GM18909 (cell line): Measurements from ENCODE around the gene KATNAL1.
"Not testable (repeated sequence)": the region's sequence is repeated elsewhere in the genome, so short reads cannot be mapped to it uniquely, and the experiment has no call there.

Experiments used
- ATAC-seq: cut with Tn5 transposase; IDR thresholded peaks from one replicate; pipeline ENCODE4 v1.9.1; 2021; ENCODE audit warnings: mild to moderate bottlenecking; ENCODE audit not compliant: unreplicated experiment, poor library complexity

The KATNAL1 gene

DNA sequence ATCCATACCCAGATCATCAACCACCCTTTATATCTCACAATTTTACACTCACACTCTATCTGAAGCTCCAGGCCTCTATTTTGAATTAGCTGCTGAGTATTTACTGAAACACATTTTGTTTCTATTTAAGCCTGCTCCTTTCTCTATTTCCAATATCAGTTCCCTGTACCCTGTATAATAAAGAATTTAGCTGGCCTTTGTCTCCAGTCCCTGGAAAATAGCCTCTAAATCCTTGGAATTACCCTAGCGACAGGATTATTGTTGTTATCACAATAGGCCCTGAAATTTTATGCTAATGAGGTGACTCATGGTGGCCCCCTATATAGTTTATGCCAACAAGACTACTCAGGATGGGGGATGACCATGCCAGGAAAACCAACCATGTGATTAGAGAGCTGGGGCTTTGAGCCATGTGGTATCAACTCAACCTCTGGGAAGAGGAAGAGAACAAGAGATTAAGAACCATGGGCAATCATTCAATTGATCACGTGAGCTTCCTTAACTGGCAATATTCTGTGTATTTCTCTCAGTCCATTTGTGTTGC lies 72.7 kb downstream of the KATNAL1 start:
- ATAC-seq = no peak

DNA sequence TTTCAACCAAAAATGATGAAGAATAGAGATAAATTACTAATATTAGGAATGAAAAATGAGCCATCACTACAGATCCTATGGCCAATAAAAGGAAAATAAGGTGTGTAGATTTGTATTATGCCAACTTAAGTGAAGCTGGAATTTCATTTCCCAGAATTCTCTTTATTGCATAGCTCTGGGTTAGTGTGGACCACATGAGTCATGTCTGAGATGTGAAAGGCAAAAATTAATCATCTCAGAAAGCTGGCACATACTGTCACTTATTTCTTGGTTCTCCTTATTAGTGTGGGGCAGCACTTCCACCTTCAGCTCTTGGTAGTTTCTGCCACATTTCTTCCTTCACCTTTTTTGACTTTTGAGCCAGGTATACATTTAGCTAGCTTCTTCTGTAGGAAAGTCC lies 82.6 kb downstream of the KATNAL1 start:
- no peak for ATAC-seq

DNA sequence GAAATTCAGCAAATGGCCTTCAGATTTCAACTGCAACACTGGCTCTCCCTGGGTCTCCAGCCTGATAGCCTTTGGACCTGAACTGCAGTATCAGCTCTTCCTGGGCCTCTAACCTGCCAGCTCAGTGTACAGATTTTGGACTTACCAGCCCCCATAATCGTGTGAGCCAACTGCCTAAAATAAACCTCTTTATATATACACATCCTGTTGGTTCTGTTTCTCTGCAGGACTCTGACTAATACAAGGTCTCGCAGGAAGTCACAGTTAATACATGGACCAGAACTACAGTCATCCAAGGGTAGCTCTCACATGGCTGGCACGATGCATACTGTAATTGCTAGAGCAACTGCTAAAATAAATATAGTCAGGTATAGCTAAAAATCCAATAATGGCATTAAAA lies 85.1 kb downstream of the KATNAL1 start:
- no peak for ATAC-seq

DNA sequence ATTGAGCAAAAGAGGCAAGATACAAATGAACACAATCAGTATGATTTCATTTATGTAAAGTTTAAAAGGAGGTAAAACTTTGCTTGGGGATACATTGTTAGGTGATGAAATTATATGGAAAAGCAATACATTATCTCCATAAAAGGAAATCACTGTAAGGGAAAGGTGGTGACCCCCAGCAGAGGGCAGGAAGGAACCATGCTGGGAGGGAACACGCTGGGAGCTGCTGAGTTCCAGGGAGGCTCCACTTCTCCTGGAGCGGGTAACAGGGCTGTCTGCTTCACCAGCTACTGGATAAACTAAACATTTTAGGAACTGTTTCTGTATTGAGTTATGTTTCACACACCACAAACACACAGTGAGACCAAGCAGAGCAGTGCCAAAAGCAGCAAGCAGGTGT lies 91.2 kb downstream of the KATNAL1 start:
- ATAC-seq = no peak

DNA sequence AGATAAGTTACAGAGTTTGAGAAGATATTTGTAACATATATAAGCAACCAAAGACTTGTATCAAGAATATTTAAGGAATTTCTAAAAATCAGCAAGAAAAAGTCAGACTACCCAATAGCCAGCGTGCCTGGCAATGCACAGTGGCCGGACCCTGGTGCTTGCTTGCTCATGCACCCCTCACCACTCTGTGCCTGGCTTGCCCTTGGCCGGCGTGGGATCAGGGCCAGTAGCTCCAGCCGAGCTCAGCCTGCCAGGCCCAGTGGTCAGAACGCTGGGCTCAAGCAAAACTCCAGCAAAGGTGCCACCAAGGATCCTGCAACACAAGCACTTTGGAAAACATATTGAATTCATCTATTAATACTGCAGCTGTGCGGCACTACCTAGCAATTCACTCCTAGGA lies 95.1 kb downstream of the KATNAL1 start:
- ATAC-seq = no peak

DNA sequence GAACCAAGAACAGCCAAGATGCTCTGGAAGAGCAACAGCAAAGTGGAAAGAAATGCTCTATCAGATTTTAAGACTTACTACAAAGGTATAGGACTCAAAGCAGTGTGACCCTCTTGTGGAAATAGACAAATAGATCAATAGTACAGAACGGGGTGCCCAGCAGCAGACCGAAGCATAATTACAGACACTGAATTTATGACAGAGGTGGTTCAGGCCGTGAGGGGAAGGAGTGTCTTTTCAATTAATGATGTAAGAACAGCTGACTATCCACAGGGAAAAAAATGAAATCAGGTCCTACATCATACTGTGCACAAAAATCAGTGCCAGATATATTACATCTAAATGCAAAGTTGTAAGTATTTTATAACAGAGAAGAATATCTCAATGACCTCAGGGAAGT lies 95.6 kb downstream of the KATNAL1 start:
- no peak for ATAC-seq

DNA sequence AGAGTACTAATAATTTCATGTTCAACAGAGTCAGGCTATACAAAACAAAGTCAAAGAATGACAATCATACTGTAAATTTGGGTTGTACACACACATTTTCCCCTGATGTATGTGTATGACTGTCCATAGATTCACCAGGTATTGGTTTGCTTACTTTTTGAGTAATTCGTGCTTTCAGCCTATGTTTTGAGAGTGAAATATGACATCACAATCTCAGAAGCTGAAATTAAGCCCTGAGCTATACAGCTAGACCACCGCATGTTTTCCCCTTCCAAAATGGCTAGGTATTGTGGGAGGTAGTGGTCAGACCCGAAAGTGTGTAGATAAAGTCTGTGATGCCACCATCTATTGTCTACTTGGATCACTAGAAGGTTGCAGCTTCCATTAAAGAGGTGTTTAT lies 102.8 kb downstream of the KATNAL1 start:
- no peak for ATAC-seq

DNA sequence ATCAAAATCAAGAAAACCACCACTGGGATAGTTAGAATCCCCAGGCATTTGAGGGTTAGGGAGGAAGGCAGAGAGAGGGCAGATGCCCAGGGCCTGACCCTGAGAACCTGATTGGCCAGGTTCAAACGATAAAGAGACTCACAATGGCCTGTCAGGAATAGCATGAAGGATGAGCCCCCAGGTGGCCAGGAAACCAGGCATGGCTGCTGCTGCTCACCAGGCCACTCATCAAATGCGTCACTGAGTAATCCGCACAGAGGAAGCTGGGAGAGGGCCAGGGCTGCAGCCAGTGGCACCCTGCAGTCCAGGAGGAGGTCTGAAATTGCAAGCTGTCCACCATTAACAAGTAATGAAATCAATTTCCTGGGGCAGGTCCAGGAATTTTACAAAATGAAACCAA lies 111.3 kb downstream of the KATNAL1 start:
- ATAC-seq = no peak

DNA sequence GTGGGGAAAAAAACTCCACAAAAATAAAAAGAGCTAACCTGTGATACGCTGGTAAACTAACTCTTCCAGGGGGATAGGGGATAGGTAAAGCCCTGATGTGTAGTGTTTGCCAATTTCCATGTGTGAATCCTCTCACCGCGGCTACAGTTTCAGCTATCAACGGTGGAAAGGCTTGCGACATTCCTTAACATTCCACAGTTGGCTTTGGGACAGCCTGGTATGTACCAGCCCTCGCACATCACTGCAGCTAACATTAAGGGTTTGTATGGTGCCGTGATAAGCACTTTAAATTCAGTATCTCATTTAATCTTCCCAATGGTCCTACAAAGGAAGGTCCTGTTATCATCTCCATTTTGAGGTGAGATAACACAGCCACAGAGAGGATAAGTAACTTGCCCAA lies 112.4 kb downstream of the KATNAL1 start:
- no peak for ATAC-seq

DNA sequence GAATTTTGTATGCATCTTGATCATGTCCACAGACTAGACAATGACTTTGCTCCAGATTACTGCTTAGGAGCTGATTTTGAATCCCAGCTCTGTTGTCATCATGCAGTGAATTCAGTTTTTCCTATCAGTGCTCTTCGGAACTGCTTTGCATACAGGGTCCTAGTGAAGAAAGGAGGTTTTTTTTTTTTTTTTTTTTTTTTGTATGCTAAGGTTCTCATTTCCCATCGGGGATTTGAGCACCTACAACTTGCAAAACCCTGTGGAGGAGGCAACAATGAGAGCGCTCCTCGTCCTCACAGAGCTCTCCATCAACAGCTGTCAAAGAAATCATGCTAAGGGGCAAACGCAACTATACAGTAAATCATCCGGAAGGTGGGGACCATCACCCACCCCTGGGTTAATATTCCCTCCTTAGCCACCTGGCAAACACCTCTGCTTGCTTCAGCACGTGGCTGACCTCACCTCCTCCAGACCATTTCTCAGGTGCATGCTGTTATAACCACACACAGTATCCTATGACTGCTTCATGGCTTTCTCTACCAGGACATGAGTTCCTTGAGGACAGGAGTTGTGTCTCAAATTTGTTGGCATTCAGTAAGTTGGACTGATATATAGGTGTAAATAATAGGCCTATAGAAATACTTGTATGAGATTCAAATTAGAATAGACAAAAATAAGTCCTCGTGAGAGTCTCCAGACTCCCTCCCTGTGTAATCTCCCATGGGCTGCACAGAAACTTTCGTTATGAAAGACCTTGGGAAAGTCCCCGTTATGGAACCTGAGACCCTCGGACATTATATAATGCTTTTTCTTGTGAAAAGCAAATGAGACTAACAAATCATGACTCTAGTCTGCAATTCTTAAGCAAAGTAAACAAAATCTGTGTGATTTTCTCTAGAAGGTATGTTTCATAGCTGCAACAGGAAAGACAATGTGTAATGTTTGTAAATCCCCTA lies 113.8 kb downstream of the KATNAL1 start:
- no peak for ATAC-seq

DNA sequence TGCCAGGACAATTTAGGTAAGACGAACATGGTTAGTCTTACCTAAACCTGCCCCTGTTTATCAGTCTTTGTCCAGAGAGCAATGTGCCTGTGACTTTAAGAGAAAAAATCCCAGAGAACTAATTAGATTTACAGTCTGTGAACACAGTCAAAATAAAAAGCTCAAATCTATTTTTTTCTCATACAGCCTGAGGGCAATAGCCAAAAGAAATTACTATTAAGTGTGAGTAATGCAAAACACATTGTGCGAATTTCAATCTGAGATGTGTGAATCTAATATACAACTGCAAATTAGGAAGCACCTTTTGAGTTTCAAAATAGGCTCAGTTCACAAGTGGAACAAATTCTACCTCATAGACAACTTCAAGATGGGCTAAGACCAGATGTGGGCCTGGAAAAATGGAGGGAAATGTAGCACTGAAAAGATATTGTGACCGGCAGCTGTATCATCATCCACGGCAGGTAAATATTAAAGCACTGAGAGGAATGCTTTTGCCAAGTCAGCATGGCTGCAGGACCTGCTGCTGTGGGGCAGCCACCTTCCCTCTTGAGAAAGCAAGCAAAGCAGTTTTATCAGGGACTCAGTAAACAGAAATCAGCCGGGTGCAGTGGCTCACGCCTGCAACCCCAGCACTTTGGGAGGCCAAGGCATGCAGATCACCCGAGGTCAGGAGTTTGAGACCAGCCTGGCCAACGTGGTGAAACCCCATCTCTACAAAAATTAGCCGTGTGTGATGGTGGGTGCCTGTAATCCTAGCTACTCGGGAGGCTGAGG lies 114.8 kb downstream of the KATNAL1 start:
- ATAC-seq = no peak

DNA sequence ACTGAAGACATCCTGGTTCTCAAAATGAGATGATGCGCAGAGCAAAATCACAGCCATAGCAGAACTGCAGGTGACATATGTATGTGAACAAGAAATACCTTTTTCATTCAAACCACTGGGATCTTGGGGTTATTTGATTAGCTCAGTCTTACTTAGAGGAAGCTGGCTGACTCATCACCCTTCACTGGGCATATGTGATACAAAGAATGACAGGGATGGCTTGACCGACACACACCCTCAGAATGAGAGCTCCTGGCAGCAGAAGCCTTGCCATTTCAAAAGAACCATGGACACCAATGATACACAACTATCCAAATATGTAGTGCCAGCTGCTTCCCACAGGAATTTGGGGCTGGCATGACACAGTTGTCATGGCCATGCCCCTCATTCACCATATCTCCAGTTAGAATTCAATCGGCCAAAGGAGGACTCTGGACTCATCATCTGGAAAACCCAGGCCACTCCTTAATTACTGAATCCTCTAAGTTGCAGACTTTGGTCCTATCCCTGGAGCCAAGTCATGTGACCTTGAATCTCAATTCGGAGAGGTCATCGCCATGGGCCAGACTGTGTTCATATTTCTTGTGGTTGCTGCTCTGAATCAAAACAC lies 115.8 kb downstream of the KATNAL1 start:
- no peak for ATAC-seq

DNA sequence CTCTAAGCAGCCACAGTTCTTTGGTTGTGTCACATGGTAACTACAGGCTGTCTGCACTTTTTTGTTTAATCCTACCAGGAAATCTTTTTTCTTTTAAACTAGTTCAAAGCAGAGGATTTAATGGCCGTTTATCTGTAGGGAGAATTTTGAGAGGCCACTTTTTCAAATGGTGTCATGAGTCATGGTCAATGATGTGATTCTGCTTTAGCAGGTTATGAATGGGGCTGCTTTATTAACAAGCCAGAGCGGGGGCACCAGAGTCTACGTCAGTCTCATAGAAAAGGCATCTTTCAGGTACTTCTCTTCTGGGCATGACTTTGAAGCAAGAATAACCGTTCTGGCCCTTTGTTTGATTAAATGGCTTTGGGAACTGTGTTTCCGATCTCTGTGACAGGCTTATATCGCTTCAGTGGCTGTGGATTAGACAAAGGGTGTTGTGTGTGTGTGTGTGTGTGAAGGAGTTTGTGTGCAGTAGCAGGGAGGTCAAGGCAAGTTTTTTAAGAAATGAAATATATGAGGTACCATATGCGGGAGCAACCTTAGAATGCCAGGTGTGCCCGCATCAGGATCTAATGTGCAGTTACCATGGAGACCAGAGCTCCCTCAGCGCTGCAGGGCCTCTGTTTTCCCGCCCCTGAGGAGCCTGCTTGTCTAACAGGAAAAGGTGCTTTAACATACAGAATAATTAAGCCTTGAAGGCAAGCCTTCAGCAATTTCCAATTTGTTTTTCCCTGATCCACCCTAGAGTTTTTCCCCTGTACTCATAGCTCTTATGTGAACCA lies 120.5 kb downstream of the KATNAL1 start:
- no peak for ATAC-seq

DNA sequence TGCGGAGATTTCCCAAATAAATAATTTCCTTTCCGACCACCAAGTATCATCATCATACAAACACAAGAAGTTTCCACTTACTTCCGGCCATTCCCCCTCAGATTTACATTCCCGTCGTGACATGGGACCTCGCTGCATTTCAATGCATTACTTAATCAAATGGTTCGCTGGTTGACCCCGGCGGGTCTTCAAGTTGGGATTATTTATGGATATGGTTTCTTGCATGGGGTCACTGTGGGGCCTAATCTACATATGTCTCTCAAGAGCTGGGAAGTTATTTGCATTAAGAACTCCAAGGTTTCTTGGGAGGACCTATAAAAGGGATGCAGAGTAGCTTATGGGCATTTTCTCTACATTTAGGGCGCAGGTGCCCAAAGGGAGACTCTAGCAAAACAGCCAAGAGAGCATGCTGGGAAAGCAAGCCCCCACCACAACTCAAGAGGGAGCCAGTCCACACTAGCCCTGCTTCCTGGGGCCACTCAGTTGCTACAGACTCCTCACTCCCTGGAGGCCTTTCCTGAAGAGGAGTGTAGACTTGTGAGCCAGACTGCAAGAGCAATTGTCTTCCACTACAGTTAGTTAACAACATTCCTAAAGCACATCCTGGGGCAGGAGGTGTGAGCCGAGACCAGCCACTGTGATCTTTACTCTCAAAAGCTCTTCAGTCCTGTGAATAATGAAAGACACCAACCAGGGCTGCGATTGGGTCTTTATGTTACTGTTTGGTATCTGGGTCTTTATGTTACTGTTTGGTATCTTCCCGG lies 125.3 kb downstream of the KATNAL1 start:
- no peak for ATAC-seq

DNA sequence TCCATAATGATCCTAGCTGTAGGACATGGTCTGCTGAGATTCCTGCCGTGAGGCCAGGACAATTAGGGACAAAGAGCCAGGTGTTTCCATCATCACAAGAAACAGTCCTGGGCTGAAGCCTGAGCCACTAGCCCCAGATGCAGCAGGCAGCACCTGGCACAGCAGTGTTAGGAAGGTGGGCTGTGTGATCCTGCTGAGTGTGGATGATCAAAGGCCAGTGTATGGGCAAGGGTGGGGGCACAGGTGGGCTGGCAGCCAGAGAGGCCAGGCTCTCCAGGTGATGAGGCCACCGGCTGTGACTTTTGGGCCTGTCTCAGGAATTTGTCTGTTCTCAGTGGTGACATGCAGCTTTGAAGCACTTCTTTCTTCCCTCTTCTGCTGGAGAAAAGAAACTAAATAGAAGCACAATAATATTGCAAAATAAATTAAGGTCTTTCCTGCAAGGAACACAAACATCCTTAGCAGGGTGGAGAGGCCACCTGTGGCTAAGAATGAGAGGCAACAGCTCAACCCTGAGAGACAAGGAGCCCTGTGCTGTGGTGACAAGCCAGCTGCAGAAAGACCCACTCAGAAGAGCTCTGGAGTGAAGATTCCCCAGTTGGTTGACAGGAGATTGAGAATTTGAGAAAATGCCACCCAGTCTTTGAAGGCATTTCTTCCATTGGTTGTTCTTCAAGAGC lies 127.6 kb downstream of the KATNAL1 start:
- no peak for ATAC-seq

DNA sequence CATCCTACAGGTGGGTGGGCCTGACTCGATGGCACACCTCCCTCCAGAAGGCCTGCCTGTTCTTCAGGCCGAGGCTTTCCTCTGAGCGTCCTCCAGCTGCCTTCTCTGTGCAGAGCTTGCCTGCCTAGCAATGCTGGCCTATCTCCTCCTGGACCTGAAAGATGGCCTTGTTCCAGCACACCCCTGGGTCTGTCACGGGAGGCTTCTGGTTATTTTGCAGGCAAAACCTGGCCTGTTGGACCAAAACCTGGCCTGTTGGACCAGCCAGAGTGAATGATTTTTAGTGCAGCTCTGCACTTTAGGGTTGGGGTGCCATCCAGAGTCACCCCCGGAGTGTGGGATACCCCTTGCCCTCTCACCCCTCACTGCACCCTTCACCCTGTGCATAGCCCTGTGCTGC lies 128.4 kb downstream of the KATNAL1 start:
- no peak for ATAC-seq

DNA sequence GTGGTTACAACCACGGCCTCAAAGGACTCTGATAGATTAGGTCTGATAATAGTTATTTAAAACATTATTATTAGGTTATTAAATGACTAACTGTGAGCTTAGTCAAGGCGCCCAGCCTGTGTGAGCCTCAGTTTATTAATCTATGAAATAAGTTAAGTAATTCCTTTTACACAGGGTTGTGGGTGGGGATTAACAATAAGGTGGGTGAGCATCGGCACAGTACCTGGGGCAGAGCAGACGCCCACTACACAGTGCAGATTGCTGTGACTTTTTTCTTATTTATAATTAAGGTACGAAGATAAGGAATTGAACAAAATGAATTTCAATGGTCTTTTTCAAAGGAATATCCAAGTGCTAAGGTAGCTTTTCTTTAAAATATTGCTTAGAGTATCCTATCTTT lies 132.2 kb downstream of the KATNAL1 start:
- ATAC-seq = no peak

DNA sequence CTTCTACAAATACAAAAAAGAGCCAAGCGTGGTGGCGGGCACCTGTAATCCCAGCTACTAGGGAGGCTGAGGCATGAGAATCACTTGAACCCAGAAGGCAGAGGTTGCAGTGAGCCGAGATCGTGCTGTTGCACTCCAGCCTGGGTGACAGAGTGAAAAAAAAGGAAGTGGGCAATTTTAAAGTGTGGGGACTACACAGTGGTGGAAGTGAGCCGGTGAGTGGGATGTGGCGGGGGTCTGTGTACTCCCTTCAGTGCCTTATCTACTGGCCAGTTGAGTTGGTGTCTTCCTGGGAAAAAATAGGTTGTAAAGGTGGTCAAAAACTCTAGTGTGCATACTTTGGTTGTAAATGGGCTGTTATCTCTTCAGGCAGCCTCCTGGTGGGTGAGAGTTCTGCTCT lies 133.1 kb downstream of the KATNAL1 start:
- ATAC-seq = not testable (repeated sequence)

DNA sequence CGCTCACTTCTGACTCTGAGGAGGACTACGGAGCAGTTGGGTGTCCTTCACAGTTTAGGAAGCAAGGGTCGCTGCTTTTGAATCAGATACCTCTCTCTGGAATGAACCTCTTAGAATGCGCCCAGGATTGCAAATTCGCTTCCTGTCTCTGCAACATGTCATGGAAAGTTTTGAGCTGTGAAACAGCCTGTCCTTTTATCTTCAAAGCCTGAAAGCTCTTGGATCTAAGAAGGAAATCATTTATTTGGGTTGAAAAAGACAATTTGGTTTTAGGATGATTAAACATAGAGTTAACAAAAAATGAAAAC lies 134.1 kb downstream of the KATNAL1 start:
- no peak for ATAC-seq
